ENCODE data around the gene TENM4. TPM values are rescaled to one million over a fixed set of nuclear protein-coding genes. Genes with fewer than 3 reads are reported as not detected.

TENM4 gene
- total RNA-seq, 2 donors from 2014 or later, result 68.2 to 130 TPM

DNA sequence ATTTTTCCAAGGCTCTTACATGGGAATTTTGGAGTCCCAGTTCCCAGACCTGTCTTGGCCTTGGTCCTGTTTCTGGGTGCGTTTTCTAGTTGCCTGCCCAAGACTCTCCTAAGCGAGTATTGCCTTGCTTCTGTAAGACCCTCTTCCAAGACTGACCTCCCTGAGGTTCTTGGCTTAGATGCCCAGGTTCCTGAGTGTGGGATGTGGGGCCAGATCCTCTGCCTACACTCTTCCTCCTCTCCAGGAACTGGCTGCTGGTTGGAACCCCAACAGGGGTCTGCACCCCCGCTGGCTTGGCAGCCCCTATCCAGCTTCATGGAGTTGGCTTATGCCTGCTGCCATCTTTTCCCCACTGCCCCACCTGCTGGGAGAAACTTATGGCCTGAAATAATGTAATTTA is 429.5 kb downstream of the TENM4 start:
- Histone ChIP-seq H3K9me3 (ENCODE audit: control insufficient read depth, low read length) (peaks cover 14% of the 10 kb centered on the region), H3K4me1 (ENCODE audit: control insufficient read depth, insufficient read depth, low read length) (peaks cover 7% of the 10 kb centered on the region), H3K36me3 (ENCODE audit: control insufficient read depth, insufficient read depth, low read length) (no peaks in the 10 kb centered on the region), H3K4me3 (ENCODE audit: low read length) (no peak overlapping the region), H3K9ac (ENCODE audit: extremely low read depth, low read length, poor library complexity, severe bottlenecking) (no peak overlapping the region), H3K27me3 (ENCODE audit: control insufficient read depth, insufficient read depth, low read length, poor library complexity, severe bottlenecking) (no peaks in the 10 kb centered on the region), H3K27ac (ENCODE audit: low read depth, low read length) (no peak overlapping the region)
- TF ChIP-seq, protein P1, sequence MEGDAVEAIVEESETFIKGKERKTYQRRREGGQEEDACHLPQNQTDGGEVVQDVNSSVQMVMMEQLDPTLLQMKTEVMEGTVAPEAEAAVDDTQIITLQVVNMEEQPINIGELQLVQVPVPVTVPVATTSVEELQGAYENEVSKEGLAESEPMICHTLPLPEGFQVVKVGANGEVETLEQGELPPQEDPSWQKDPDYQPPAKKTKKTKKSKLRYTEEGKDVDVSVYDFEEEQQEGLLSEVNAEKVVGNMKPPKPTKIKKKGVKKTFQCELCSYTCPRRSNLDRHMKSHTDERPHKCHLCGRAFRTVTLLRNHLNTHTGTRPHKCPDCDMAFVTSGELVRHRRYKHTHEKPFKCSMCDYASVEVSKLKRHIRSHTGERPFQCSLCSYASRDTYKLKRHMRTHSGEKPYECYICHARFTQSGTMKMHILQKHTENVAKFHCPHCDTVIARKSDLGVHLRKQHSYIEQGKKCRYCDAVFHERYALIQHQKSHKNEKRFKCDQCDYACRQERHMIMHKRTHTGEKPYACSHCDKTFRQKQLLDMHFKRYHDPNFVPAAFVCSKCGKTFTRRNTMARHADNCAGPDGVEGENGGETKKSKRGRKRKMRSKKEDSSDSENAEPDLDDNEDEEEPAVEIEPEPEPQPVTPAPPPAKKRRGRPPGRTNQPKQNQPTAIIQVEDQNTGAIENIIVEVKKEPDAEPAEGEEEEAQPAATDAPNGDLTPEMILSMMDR (conservative IDR thresholded peaks at IDR 0.05), result no peak
- no peak overlapping the region for H3K27ac Mint-ChIP-seq
- H3K27me3 Mint-ChIP-seq (ENCODE audit: insufficient read depth), result no peaks in the 10 kb centered on the region
- peaks cover 13% of the 10 kb centered on the region for H3K9me3 Mint-ChIP-seq
- no peak overlapping the region for H3K4me3 Mint-ChIP-seq
- peaks cover 18% of the 10 kb centered on the region for H3K4me1 Mint-ChIP-seq
- peaks cover 33% of the 10 kb centered on the region for H3K36me3 Mint-ChIP-seq (ENCODE audit: low read depth)
- no peak for DNase-seq
- WGBS, 2 experiments (ENCODE audit: insufficient coverage in 1 of 2, insufficient read length in 1 of 2), result 94 to 100% methylated on average over 1 to 3 of the region's 3 CpGs

DNA sequence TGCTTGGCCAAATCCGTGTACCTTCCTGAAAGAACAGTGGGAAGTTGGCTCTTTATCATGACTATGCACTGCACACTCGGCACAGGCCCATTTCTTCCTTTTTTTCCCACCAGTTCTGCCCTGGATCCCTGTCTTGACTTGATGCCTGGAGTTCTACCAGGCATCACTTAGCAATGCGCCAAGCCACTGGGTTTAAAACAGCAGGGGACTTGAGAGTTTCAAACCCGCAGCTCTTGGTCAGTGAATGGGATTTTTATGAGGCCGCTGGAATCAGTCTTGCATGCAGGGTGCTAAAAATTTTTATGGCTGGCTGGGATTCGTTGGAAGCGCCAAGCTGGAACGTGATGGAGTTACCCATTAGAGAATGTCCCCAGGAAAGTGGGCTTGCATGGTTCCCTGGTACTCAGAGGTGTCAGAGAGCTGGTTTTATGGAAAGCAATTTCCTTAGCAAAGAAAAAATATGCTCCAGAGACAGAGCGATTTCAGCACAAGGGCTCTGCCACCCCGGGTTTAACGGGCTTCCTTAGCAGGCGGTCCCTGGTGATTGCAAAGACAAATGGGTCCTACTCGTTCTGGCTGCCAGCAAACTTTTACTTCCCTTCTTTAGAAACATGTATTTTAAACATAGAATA is 432.9 kb downstream of the TENM4 start:
- Histone ChIP-seq H3K9ac (ENCODE audit: extremely low read depth, low read length, poor library complexity, severe bottlenecking) (no peak overlapping the region), H3K9me3 (ENCODE audit: control insufficient read depth, low read length) (peaks cover 30% of the 10 kb centered on the region), H3K4me1 (ENCODE audit: control insufficient read depth, insufficient read depth, low read length) (no peaks in the 10 kb centered on the region), H3K27ac (ENCODE audit: low read depth, low read length) (no peak overlapping the region), H3K36me3 (ENCODE audit: control insufficient read depth, insufficient read depth, low read length) (no peaks in the 10 kb centered on the region), H3K27me3 (ENCODE audit: control insufficient read depth, insufficient read depth, low read length, poor library complexity, severe bottlenecking) (no peaks in the 10 kb centered on the region), H3K4me3 (ENCODE audit: low read length) (no peak overlapping the region)
- Mint-ChIP-seq H3K27me3 (ENCODE audit: insufficient read depth) (no peaks in the 10 kb centered on the region), H3K4me3 (no peak overlapping the region), H3K9me3 (peaks cover 13% of the 10 kb centered on the region), H3K4me1 (no peaks in the 10 kb centered on the region), H3K36me3 (ENCODE audit: low read depth) (peaks cover 31% of the 10 kb centered on the region), H3K27ac (no peak overlapping the region)
- TF ChIP-seq, protein P1 (conservative IDR thresholded peaks at IDR 0.05), result no peak
- peak; percentile 37 for DNase-seq
- WGBS, 2 experiments (ENCODE audit: insufficient coverage in 1 of 2, insufficient read length in 1 of 2), result 89 to 91% methylated on average over 8 to 13 of the region's 13 CpGs

DNA sequence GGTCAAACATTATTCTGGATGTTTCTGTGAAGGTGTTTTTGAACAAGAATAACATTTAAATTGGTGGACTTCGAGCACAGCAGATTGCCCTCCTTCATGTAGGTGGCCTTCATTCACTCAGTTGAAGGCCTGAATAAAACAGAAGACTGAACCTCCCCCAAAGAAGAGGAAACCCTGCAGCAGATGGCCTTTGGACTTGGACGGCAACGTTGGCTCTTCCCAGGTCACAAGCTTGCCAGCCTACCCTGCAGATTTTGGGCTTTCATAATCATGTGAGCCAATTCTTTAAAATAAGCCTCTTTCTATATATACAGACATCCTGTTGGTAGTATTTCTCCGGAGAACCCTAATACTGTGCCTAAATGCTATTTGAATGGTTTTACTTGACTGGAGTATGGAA is 434.0 kb downstream of the TENM4 start:
- 83 to 92% methylated on average over 2 to 4 of the region's 4 CpGs for WGBS, 2 experiments (ENCODE audit: insufficient coverage in 1 of 2, insufficient read length in 1 of 2)
- Mint-ChIP-seq H3K27me3 (ENCODE audit: insufficient read depth) (no peaks in the 10 kb centered on the region), H3K27ac (no peak overlapping the region), H3K4me1 (no peaks in the 10 kb centered on the region), H3K36me3 (ENCODE audit: low read depth) (peaks cover 28% of the 10 kb centered on the region), H3K4me3 (no peak overlapping the region), H3K9me3 (peaks cover 13% of the 10 kb centered on the region)
- H3K9ac ChIP-seq (ENCODE audit: extremely low read depth, low read length, poor library complexity, severe bottlenecking), result no peak overlapping the region
- no peaks in the 10 kb centered on the region for H3K4me1 ChIP-seq (ENCODE audit: control insufficient read depth, insufficient read depth, low read length)
- DNase-seq, result no peak
- peaks cover 39% of the 10 kb centered on the region for H3K9me3 ChIP-seq (ENCODE audit: control insufficient read depth, low read length)
- no peak overlapping the region for H3K27ac ChIP-seq (ENCODE audit: low read depth, low read length)
- no peaks in the 10 kb centered on the region for H3K27me3 ChIP-seq (ENCODE audit: control insufficient read depth, insufficient read depth, low read length, poor library complexity, severe bottlenecking)
- TF ChIP-seq, protein P1 (conservative IDR thresholded peaks at IDR 0.05), result no peak
- H3K36me3 ChIP-seq (ENCODE audit: control insufficient read depth, insufficient read depth, low read length), result no peaks in the 10 kb centered on the region
- no peak overlapping the region for H3K4me3 ChIP-seq (ENCODE audit: low read length)

Measured in endodermal cell (in vitro differentiated cells).